SK-N-DZ (cell line): ENCODE measurements around the gene TMEM107. TPM values are rescaled to one million over a fixed set of nuclear protein-coding genes. Genes with fewer than 3 reads are reported as not detected.
"Not testable (repeated sequence)": the region's sequence is repeated elsewhere in the genome, so short reads cannot be mapped to it uniquely, and the experiment has no call there.

ENCODE experiments used
- DNase-seq: peaks from one replicate; pipeline ENCODE4 v3.0.0-alpha.2; 2015; ENCODE audit warnings: low spot score
- polyA plus RNA-seq, 2 experiments: library from polyadenylated mRNA; depleted of rRNA; stranded (reverse); fragments of >200 nt; gene quantifications; 2 replicates each; pipeline ENCODE4 v1.2.3, GENCODE V29; 2014

The TMEM107 gene
- polyA plus RNA-seq (2014; cell fraction: cytosol; rRNA removed) = 32.7 and 35.3 TPM in 2 replicates
- 42.2 and 44.9 TPM in 2 replicates for polyA plus RNA-seq (2014; cell fraction: nucleus; rRNA removed)

GRCh38 chr17:8176197-8176940, at the start of gene TMEM107:
Gene TMEM107 (minus strand): TSS chr17:8176380. CDS start chr17:8176286, 94 bp downstream.
- peak; percentile 94 for DNase-seq

DNA sequence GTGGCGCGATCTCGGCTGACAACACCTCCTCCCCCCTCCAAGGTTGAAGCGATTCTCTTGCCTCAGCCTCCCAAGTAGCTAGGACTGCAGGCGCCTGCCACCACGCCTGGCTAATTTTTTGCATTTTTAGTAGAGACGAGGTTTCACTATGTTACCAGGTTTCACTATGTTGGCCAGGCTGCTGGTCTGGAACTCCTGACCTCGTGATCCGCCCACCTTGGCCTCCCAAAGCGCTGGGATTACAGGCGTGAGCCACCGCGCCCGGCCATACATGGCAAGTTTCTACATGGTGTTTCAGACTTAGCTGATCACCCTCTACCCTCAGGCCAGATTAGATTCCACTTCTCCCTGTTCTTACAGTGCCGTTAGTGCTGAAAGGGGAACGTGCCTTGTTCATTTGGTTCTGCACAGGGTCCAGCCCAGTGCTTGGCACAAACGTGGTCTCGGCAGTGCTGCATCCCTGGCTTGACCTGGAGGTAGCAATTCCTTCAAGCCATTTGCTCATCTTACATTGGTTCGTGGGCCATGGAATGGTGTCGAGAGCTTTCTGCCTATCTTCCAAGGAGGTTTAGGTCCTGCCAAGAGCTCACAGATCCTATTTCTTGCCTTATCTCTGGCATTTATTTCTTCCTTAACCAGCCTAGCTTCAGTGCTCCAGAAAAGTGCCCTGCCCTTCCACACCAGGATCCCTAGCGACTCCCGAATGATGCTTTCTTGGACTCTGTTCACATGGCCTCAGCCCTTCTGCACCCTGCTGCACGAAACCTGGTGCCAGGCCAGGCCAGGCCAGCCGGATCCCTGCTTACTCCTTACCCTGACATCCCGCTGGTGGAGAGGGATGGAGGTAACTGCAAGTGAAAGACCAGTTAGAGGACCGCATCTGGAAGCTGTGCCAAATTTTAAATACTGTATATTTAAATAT, 49.0 kb upstream of the TMEM107 start:
- DNase-seq = no peak

DNA sequence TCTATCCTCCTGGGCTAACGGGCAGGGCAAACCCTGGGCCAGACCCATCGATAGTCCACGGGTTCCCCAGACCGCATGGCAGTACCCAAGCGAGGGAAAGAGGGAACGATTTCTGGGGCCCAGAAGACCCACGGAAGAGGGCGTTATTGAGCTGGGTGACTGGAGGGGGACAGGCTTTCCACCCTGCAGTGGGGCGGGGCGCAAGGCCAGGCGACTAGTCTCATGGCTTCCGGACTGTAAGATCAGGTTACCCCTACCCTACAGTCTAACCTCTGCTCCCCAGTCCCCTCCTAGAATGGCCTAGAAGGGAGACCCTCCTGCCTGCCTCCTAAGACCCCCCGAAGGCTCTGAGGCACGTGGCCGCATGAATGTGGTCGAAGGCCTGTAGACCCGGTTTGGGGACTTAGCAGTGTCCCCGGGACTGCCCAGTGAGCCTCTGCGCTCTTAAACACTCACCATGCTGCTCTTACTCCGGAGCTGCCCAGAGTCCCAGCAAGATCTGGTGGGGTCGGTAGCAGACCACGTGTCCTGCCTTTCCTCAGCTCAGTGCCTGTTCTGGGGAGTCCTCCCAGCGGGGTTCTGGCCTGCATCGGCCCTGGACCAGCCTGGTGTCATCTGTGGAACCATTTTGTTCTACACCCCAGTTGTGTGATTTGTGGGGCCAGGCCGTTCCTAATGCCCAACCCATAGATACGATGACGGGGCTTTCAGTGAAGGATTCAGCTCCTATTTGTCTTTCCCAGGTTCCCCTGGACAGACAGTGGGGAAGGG, 47.4 kb upstream of the TMEM107 start:
- peak; percentile 80 for DNase-seq

- DNase-seq = peak; percentile 93
These were observed 46.6 kb upstream of the TMEM107 start for GRCh38 chr17:8222630-8223355.

GRCh38 chr17:8222380-8222629, 46.1 kb upstream of the TMEM107 start:
- DNase-seq = no peak

DNA sequence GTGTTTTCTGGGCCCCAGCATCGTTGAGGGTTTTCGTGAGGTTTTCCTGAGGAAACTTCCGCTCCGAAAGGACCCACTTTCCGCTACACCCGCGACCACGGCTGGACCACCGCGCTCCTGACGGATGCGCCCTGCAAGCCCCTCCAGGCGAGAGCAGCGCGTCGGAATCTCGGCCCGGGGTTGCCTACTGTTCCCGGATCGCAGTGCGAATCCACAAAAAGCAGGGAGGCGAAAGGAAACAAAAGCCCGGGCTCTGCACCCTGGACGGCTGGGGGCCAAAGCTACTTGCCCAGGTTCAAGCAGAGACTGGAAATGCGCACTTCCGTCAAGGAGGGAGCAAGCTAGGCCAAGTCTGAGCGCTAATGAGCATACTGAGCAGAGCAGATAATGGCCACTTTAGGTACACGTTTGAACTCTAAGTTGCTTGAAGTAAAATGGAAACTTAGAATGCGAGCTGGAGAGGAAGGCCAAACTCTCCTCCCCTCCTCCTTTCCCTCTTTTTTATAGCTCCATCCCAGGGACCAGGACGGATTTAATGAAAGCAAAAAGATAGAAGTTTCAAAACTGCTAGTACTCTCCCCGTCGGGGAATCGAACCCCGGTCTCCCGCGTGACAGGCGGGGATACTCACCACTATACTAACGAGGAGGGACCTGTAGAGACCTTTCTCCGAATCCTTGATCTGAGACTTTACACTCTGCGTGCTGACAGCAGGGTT, 45.6 kb upstream of the TMEM107 start:
- peak; percentile 95 for DNase-seq

DNA sequence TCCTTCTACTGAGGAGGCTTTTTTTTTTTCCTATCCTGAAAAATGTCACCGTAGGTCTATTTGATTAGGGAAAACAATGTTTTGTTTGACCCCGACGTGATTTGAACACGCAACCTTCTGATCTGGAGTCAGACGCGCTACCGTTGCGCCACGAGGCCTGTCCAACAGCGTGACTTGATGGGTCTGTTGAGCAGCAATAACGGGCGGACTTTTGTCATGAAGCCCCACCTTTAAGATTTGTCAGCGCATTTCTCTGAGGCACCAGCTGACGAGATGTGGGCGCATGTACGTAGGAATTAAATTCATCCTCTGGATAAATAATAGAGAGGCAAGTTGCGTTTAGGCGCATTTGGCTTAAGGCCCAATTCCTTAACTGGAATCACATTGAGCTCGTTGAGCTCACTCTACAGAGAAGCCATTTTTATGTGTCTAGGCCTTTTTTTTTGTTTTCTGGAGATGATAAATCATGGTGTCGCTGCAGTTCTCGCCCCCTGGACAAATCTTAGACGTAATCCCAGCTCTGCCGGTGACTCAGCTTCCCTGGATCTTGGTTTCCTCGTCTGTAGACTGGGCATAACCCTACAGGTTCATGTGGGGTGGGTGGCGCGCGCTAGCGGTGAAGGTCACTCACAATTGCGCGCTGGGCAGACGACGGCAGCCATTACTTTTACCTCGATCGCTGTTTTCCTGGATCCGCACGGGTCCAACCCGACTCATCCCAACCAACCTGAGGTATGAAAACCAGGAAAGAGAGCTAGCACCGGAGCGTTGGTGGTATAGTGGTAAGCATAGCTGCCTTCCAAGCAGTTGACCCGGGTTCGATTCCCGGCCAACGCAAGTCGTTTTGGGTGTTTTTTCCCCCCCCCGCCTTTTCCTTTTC, 44.8 kb upstream of the TMEM107 start:
- peak; percentile 96 for DNase-seq

- not testable (repeated sequence) for DNase-seq
These were observed 37.8 kb upstream of the TMEM107 start for GRCh38 chr17:8214000-8214399.

GRCh38 chr17:8212312-8213180, 36.4 kb upstream of the TMEM107 start:
- no peak for DNase-seq

- no peak for DNase-seq
These were observed 34.7 kb upstream of the TMEM107 start for GRCh38 chr17:8210761-8211458.

- DNase-seq = peak; percentile 96
These were observed 34.0 kb upstream of the TMEM107 start, which contains the start of gene AURKB for GRCh38 chr17:8209907-8210760. Gene AURKB (minus strand): TSS chr17:8210575. CDS start chr17:8210224, 351 bp downstream.

GRCh38 chr17:8206536-8206935, 30.4 kb upstream of the TMEM107 start:
- DNase-seq = no peak

DNA sequence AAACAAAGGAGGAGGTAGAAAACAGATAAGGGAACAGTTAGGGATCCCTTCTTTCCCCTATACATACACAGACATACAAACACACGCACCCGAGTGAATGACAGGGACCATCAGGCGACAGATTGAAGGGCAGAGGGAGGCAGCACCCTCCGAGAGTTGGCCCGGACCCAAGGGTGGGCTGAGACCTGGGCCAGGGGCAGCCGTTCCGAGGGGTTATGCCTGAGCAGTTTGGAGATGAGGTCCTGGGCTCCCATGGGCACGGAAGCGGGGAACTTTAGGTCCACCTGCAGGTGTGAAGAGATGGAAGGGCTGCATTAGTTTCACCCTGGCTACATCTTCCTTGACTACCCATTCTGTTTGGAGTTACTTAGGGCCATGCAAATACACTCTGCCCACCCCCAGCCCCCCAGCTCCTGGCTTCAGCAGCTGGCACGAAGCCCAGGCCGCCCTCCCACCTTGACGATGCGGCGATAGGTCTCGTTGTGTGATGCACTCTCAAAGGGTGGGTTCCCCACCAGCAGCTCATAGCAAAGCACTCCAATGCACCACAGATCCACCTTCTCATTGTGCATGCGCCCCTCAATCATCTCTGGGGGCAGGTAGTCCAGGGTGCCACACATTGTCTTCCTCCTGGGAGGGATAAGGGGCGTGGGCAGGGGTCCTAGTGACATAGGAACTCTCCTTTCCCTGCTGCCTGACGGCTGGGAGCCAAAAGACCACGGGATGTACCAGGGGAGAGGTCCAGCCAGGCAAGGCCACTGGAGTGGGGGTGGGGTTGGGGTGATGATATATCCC, 28.8 kb upstream of the TMEM107 start:
- DNase-seq = no peak

DNA sequence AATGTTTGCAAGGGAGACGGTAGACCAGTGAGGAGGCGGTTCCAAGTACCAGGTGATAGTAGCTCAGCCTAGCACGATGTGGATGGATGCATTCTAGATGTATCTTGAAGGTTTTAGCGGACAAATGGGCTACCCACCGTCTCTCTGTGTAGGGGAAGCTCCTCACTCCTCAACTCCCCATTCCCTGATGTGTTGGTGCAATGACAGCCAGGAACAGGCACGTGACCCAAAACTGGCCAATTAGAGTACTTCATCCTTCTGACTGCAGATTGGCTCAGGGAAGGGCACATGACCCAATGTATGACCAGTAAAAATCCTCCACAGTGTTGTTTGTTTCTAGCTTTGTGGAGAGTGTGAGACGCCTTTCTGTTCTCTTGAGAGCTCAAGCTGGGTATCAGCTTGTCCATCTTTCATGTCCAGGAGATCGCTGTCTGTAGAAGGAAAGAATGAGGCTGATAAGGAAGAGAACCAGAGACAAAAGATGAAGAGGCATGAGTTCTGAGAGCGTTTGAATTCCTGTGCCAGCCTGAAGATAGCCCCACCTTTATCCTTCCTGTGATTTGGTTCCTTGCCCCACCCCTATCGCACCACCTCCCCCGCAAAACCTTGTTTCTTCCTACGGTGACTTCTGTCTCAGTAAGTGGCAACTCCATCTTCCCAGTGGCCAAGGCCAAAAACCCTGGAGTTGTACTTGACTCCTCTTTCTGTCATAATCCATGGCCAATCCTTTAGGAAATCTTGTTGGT, 16.1 kb upstream of the TMEM107 start:
- peak; percentile 98 for DNase-seq

GRCh38 chr17:8190506-8190905, 14.3 kb upstream of the TMEM107 start:
- no peak for DNase-seq
